Gastrocnemius medialis (tissue), 4 donors: Measurements from ENCODE around the gene EYA4. TPM values are rescaled to one million over a fixed set of nuclear protein-coding genes. Genes with fewer than 3 reads are reported as not detected.

Experiments used
- ATAC-seq, 2 donors: fragments of 150-250 bp; one replicate each; pipeline ENCODE4 v1.9.1; 2016
- DNase-seq, 2 donors: peaks; one replicate each; pipeline ENCODE4 v3.0.0-alpha.2; 2019
- H3K27ac ChIP-seq, 4 donors: fragments of 200-600 bp; sonication (generic); 1 replicate in 1 of 4; 2 replicates in 3 of 4; pipeline ENCODE4 v1.5.1; 2016 to 2018; ENCODE audit warnings: mild to moderate bottlenecking in 2 of 4, moderate library complexity in 1 of 4
- H3K27me3 ChIP-seq, 3 donors: fragments of 200-600 bp; sonication (generic) in 2 of 3; 1 replicate in 1 of 3; 2 replicates in 2 of 3; pipeline versions ENCODE4 v1.5.1 to v1.6.0; 2016 to 2019; ENCODE audit warnings: mild to moderate bottlenecking in 1 of 3, moderate library complexity in 1 of 3
- H3K36me3 ChIP-seq, 2 donors: fragments of 200-600 bp; sonication (generic) in 1 of 2; one replicate each; pipeline ENCODE4 v1.5.1; 2017 to 2018
- H3K4me1 ChIP-seq, 2 donors: fragments of 200-600 bp; sonication (generic) in 1 of 2; one replicate each; pipeline ENCODE4 v1.5.1; 2016 to 2017; ENCODE audit warnings: mild to moderate bottlenecking in 2 of 2
- H3K4me3 ChIP-seq, 4 donors: fragments of 200-600 bp; sonication (generic) in 3 of 4; 1 replicate in 1 of 4; 2 replicates in 3 of 4; pipeline ENCODE4 v1.5.1; 2016 to 2019; ENCODE audit warnings: mild to moderate bottlenecking in 2 of 4
- H3K9me3 ChIP-seq, 3 donors: fragments of 200-600 bp; sonication (generic) in 2 of 3; 1 replicate in 1 of 3; 2 replicates in 2 of 3; pipeline ENCODE4 v1.5.1; 2016 to 2019
- POLR2A ChIP-seq, 2 donors: fragments of 450-650 bp; IDR thresholded peaks; one replicate each; pipeline ENCODE4 v1.6.1; 2017; ENCODE audit warnings: antibody characterized with exemption in 2 of 2, mild to moderate bottlenecking in 2 of 2, moderate library complexity in 2 of 2
- in situ Hi-C, 4 donors: fragments of 200-750 bp; cut with MboI; loops; one replicate each; pipeline versions ENCODE4 v1.15.0 to v1.8.0; 2017; ENCODE audit warnings: low sequenced_read_pairs in 4 of 4
- intact Hi-C: fragments of 100-400 bp; cut with DNase I; formaldehyde crosslinking; loops from one replicate; pipeline ENCODE4 v1.15.1; 2023; ENCODE audit warnings: low total_unique reads
- total RNA-seq, 4 donors: library from RNA; depleted of rRNA; stranded (reverse); fragments of >200 nt; gene quantifications; one replicate each; pipeline versions ENCODE4 v1.1.0 to v1.2.3, GENCODE V29; 2016
- TF ChIP-seq, protein P1 (sequence below), 5 experiments: fragments of 450-650 bp in 3 of 5; fragments of 200-600 bp in 2 of 5; sonication (generic) in 2 of 5; IDR thresholded peaks in 4 of 5; conservative IDR thresholded peaks in 1 of 5; 1 replicate in 4 of 5; 2 replicates in 1 of 5; pipeline ENCODE4 v1.5.1; 2016 to 2019; ENCODE audit warnings: antibody characterized with exemption in 5 of 5, mild to moderate bottlenecking in 3 of 5, moderate library complexity in 3 of 5

The EYA4 gene
- total RNA-seq, 4 donors from 2014 or later: 33.7 to 110 (median 62.1) TPM

DNA sequence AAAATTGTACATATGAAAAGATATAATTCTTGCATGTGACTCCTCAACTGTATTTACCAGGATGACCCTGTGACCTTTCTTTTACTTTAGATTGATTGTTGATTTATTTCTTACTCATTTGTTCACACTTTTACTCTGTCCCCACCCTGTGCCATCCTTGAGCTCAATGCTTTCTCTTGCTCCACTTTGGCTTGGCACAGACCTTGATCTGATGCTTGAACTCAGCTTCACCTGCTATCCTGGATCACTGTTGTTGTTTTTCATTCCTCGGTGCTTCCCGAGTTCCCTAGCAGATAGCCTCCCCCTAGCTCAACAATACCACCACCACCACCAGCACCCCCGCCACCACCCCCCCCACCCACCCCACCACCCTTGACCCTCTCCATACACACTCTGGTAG lies 102.1 kb downstream of the EYA4 start:
- DNase-seq (no peak), ATAC-seq (peak; percentile 36 to 52)
- in situ Hi-C loops: no loop called here
- Histone ChIP-seq H3K27ac (no peak overlapping the region), H3K4me1 (peaks cover 50 to 55% of the 10 kb centered on the region in 2 donors), H3K27me3 (no peaks in the 10 kb centered on the region), H3K9me3 (no peaks in the 10 kb centered on the region), H3K4me3 (no peak overlapping the region), H3K36me3 (no peaks in the 10 kb centered on the region)
- no peak for TF ChIP-seq POLR2A (IDR thresholded peaks at IDR 0.05)
- TF ChIP-seq, protein P1, sequence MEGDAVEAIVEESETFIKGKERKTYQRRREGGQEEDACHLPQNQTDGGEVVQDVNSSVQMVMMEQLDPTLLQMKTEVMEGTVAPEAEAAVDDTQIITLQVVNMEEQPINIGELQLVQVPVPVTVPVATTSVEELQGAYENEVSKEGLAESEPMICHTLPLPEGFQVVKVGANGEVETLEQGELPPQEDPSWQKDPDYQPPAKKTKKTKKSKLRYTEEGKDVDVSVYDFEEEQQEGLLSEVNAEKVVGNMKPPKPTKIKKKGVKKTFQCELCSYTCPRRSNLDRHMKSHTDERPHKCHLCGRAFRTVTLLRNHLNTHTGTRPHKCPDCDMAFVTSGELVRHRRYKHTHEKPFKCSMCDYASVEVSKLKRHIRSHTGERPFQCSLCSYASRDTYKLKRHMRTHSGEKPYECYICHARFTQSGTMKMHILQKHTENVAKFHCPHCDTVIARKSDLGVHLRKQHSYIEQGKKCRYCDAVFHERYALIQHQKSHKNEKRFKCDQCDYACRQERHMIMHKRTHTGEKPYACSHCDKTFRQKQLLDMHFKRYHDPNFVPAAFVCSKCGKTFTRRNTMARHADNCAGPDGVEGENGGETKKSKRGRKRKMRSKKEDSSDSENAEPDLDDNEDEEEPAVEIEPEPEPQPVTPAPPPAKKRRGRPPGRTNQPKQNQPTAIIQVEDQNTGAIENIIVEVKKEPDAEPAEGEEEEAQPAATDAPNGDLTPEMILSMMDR (IDR thresholded peaks at IDR 0.05 in 4 of 5, conservative IDR thresholded peaks at IDR 0.05 in 1 of 5): no peak
- intact Hi-C loops: no loop called here

DNA sequence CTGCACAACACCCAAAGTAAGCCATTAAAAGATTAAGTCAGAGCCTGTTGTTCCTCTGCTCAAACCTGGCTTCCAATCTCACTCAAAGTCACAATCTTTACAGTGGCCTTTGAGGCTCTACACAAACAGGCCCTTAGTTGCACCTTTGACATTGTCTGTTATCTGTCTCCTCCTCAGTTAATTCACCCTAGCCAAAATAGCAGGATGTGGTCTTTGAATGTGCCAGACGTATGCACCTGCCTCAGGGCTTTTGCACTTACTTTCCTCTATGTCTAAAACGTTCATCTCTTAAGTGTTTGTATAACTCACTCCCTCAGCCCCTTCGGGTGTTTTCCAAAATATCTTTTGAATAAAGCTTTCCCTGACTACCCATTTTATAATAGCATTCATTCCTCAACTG lies 107.7 kb downstream of the EYA4 start:
- in situ Hi-C loops (no loop called here), intact Hi-C loops (no loop called here)
- no peaks in the 10 kb centered on the region for H3K9me3 ChIP-seq
- H3K27ac ChIP-seq: peak overlapping the region in 2 of 4 donors; percentile 1 to 6
- TF ChIP-seq, protein P1 (IDR thresholded peaks at IDR 0.05 in 4 of 5, conservative IDR thresholded peaks at IDR 0.05 in 1 of 5): no peak
- no peak for TF ChIP-seq POLR2A (IDR thresholded peaks at IDR 0.05)
- H3K4me3 ChIP-seq: no peak overlapping the region
- DNase-seq (no peak), ATAC-seq (no peak)
- peaks cover 58 to 63% of the 10 kb centered on the region in 2 donors for H3K4me1 ChIP-seq
- H3K36me3 ChIP-seq: no peaks in the 10 kb centered on the region
- H3K27me3 ChIP-seq: no peaks in the 10 kb centered on the region

DNA sequence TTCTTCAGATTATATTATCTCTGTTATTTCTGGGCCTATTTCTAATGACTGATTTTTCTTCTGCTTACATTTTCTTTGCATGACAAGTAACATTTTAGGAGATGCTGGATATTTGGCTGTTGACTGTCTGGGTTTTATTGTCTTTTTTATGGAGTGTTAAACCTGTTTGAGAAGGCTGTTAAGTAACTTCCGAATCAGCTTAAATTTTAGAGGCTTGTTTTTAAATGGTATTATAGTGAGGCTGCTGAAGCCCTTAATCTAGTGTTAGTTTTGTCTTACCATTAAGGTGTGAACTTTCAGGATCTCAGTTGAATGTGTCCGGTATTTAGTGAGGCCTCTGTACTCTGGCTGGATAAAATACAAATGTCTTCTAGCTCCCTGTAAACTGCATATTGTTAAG lies 109.8 kb downstream of the EYA4 start:
- H3K27ac ChIP-seq: peak overlapping the region; percentile 21 to 77 (median 50)
- H3K4me3 ChIP-seq: no peak overlapping the region
- ATAC-seq: no peak
- H3K36me3 ChIP-seq: no peaks in the 10 kb centered on the region
- in situ Hi-C loops (loop anchor here in 1 of 4 donors (10.0 kb wide), 1 partner anchor 106 kb away; the partner anchor contains the start of gene EYA4), intact Hi-C loops (no loop called here)
- H3K27me3 ChIP-seq: no peaks in the 10 kb centered on the region
- H3K4me1 ChIP-seq: peaks cover 58 to 64% of the 10 kb centered on the region in 2 donors
- no peak for DNase-seq
- no peaks in the 10 kb centered on the region for H3K9me3 ChIP-seq
- TF ChIP-seq, protein P1 (IDR thresholded peaks at IDR 0.05 in 4 of 5, conservative IDR thresholded peaks at IDR 0.05 in 1 of 5): no peak
- no peak for TF ChIP-seq POLR2A (IDR thresholded peaks at IDR 0.05)

DNA sequence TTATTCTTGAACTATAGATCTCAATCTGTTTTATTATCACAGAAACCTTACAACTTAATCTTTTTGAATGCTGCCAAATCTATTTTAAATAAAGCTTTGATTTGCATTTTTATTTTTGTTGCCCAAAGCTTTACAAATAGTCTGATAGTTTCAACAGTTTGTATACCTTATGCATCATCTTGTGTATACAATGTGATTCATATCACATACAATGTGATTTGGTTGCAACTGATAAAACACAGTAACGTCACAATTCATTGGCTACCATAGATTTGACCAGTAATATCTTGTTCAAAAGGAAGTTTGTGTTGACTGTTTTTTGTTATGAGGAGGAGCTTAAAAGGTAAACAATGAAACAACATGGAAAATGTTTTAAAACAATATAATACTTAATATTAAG lies 110.9 kb downstream of the EYA4 start:
- no peaks in the 10 kb centered on the region for H3K9me3 ChIP-seq
- H3K4me3 ChIP-seq: no peak overlapping the region
- no peaks in the 10 kb centered on the region for H3K27me3 ChIP-seq
- peak overlapping the region in 3 of 4 donors; percentile 54 to 77 (median 72) for H3K27ac ChIP-seq
- intact Hi-C loops (no loop called here), in situ Hi-C loops (loop anchor here in 1 of 4 donors (10.0 kb wide), 1 partner anchor 107 kb away; the partner anchor contains the start of gene EYA4)
- ATAC-seq: no peak
- H3K36me3 ChIP-seq: no peaks in the 10 kb centered on the region
- H3K4me1 ChIP-seq: peaks cover 52 to 57% of the 10 kb centered on the region in 2 donors
- DNase-seq: no peak
- TF ChIP-seq, protein P1 (IDR thresholded peaks at IDR 0.05 in 4 of 5, conservative IDR thresholded peaks at IDR 0.05 in 1 of 5): no peak
- TF ChIP-seq POLR2A (IDR thresholded peaks at IDR 0.05): no peak

DNA sequence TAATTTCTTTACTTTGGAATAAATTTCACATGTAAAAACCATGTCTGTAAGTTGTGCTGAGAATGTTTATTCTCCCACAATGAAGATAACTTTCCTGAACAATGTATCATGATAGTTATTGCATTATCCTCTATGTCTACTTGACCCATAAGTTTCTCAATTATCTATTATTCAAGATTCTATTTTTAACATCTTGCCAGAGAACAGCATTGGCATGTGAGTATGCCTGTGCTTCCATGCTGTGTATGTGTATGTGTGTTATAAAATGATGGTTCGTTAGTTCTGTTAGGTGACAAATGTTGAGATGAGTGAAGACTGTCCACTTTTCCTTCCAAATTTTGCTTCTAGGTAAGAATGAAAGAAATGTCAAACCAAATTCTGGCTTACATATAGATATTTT lies 111.9 kb downstream of the EYA4 start:
- in situ Hi-C loops (loop anchor here in 1 of 4 donors (10.0 kb wide), 1 partner anchor 108 kb away; the partner anchor contains the start of gene EYA4), intact Hi-C loops (no loop called here)
- peak; percentile 88 to 94 for ATAC-seq

More for the DNA sequence above, 111.9 kb downstream of the EYA4 start:
- no peaks in the 10 kb centered on the region for H3K36me3 ChIP-seq
- no peak for DNase-seq
- TF ChIP-seq, protein P1 (IDR thresholded peaks at IDR 0.05 in 4 of 5, conservative IDR thresholded peaks at IDR 0.05 in 1 of 5): no peak
- no peak for TF ChIP-seq POLR2A (IDR thresholded peaks at IDR 0.05)
- H3K27ac ChIP-seq: peak overlapping the region; percentile 54 to 77 (median 74)
- H3K4me1 ChIP-seq: peaks cover 58 to 66% of the 10 kb centered on the region in 2 donors
- no peaks in the 10 kb centered on the region for H3K9me3 ChIP-seq
- H3K27me3 ChIP-seq: no peaks in the 10 kb centered on the region
- H3K4me3 ChIP-seq: no peak overlapping the region
